B cell (primary cell): ENCODE results near the gene TRIAP1. TPM values are rescaled to one million over a fixed set of nuclear protein-coding genes. Genes with fewer than 3 reads are reported as not detected.

Experiments used
- ATAC-seq: fragments of 200-7000 bp; cut with Tn5 transposase; one replicate; pipeline ENCODE4 v1.10.0; 2021; ENCODE audit warnings: low read depth, mild to moderate bottlenecking, moderate number of reproducible peaks, moderate library complexity
- CTCF ChIA-PET: fragments of 350-600 bp; sonication (Branson Sonifier 250); formaldehyde crosslinking; loops from one replicate; lab custom pipeline; 2021; ENCODE audit warnings: antibody characterized with exemption, inconsistent platforms; lab: Charles Lee
- POLR2A ChIA-PET: fragments of 350-600 bp; sonication (Branson Sonifier 250); formaldehyde crosslinking; loops from one replicate; lab custom pipeline; 2021; ENCODE audit warnings: antibody characterized with exemption; lab: Charles Lee
- DNase-seq: peaks from one replicate; pipeline ENCODE4 v3.0.0; 2013
- H2AFZ ChIP-seq: 2 replicates; pipeline ENCODE4 v1.6.1; 2012; ENCODE audit warnings: mild to moderate bottlenecking, low read depth, low read length; ENCODE audit not compliant: insufficient read depth, poor library complexity, severe bottlenecking
- H3K27ac ChIP-seq, 2 donors: 1 replicate in 1 of 2; 2 replicates in 1 of 2; pipeline ENCODE4 v1.5.1; 2012 to 2013; ENCODE audit warnings: low read length in 2 of 2, mild to moderate bottlenecking in 2 of 2, moderate library complexity in 1 of 2
- H3K27me3 ChIP-seq, 4 experiments: fragments of 200-600 bp in 1 of 4; sonication (generic) in 1 of 4; replicated peaks in 1 of 4; 1 replicate in 2 of 4; 2 replicates in 2 of 4; pipeline versions ENCODE4 v1.6.1 to v1.7.0; 2013 to 2016; ENCODE audit warnings: low read length in 3 of 4, mild to moderate bottlenecking in 2 of 4, mixed read lengths in 1 of 4, moderate library complexity in 1 of 4; ENCODE audit not compliant: insufficient read depth in 4 of 4, control insufficient read depth in 3 of 4; ENCODE audit errors: control extremely low read depth in 1 of 4
- H3K36me3 ChIP-seq, 2 experiments: replicated peaks in 1 of 2; 1 replicate in 1 of 2; 2 replicates in 1 of 2; pipeline versions ENCODE4 v1.6.1 to v1.7.1; 2013; ENCODE audit warnings: low read length in 1 of 2; ENCODE audit not compliant: insufficient read depth in 2 of 2, control insufficient read depth in 1 of 2; ENCODE audit errors: control extremely low read depth in 1 of 2, extremely low read depth in 1 of 2
- H3K4me1 ChIP-seq, 2 donors: fragments of 200-600 bp in 1 of 2; sonication (generic) in 1 of 2; 1 replicate in 1 of 2; 2 replicates in 1 of 2; pipeline versions ENCODE4 v1.5.1 to v1.6.1; 2013 to 2017; ENCODE audit warnings: low read length in 2 of 2; ENCODE audit not compliant: control insufficient read depth in 2 of 2, insufficient read depth in 2 of 2
- H3K4me2 ChIP-seq: replicated peaks from 2 replicates; pipeline ENCODE3; 2012; ENCODE audit warnings: mild to moderate bottlenecking, low read depth, low read length; ENCODE audit not compliant: poor library complexity, severe bottlenecking
- H3K4me3 ChIP-seq, 5 experiments: fragments of 200-600 bp in 1 of 5; sonication (generic) in 1 of 5; 1 replicate in 3 of 5; 2 replicates in 2 of 5; pipeline versions ENCODE4 v1.5.1 to v1.7.0; 2011 to 2016; ENCODE audit warnings: low read length in 4 of 5, mild to moderate bottlenecking in 4 of 5, low read depth in 2 of 5, control low read depth in 1 of 5, moderate library complexity in 1 of 5; ENCODE audit not compliant: insufficient read depth in 1 of 5; ENCODE audit errors: control extremely low read depth in 1 of 5, extremely low read depth in 1 of 5
- H3K79me2 ChIP-seq: fragments of 200-600 bp; sonication (generic); one replicate; pipeline ENCODE4 v1.6.0; 2016; ENCODE audit warnings: low read length; ENCODE audit not compliant: control insufficient read depth, insufficient read depth
- H3K9ac ChIP-seq: fragments of 200-600 bp; sonication (generic); 2 replicates; pipeline ENCODE4 v1.6.1; 2017; ENCODE audit warnings: mild to moderate bottlenecking, low read length, moderate library complexity
- H3K9me3 ChIP-seq, 3 donors: one replicate each; pipeline versions ENCODE4 v1.6.1 to v1.7.1; 2013; ENCODE audit warnings: low read length in 2 of 3; ENCODE audit not compliant: control insufficient read depth in 2 of 3, insufficient read depth in 1 of 3; ENCODE audit errors: control extremely low read depth in 1 of 3
- H4K20me1 ChIP-seq: 2 replicates; pipeline ENCODE4 v1.6.0; 2012; ENCODE audit warnings: mild to moderate bottlenecking, low read length; ENCODE audit not compliant: insufficient read depth, control insufficient read depth, poor library complexity, severe bottlenecking
- H3K27ac Mint-ChIP-seq: one replicate; pipeline ENCODE4 v1.8.0; 2021; ENCODE audit warnings: mixed read lengths
- H3K27me3 Mint-ChIP-seq: one replicate; pipeline ENCODE4 v1.8.0; 2021; ENCODE audit warnings: mixed read lengths
- H3K4me1 Mint-ChIP-seq: one replicate; pipeline ENCODE4 v1.8.0; 2021; ENCODE audit warnings: mixed read lengths
- H3K4me3 Mint-ChIP-seq: one replicate; pipeline ENCODE4 v1.8.0; 2021; ENCODE audit warnings: mixed read lengths
- H3K9me3 Mint-ChIP-seq: one replicate; pipeline ENCODE4 v1.8.0; 2022; ENCODE audit warnings: mixed read lengths; ENCODE audit not compliant: insufficient read depth
- EZH2 ChIP-seq: IDR thresholded peaks from 2 replicates; pipeline ENCODE4 v1.6.1; 2012; ENCODE audit warnings: borderline replicate concordance, low read depth, mild to moderate bottlenecking, moderate library complexity, low read length; ENCODE audit not compliant: insufficient read depth, poor library complexity, severe bottlenecking
- WGBS: methylation state at CpG from one replicate; pipeline ENCODE4 v1.1.5; 2013; ENCODE audit warnings: missing lambda C conversion rate; ENCODE audit not compliant: insufficient coverage; 5-methylcytosine and 5-hydroxymethylcytosine counted together
- intact Hi-C: fragments of 100-400 bp; cut with micrococcal nuclease; formaldehyde crosslinking; loops from one replicate; pipeline ENCODE4 v1.10.0; 2022
- polyA plus RNA-seq: library from polyadenylated mRNA; depleted of rRNA; stranded (reverse); fragments of >200 nt; gene quantifications from 2 replicates; pipeline ENCODE4 v1.2.3, GENCODE V29; 2012
- total RNA-seq, 2 donors: library from RNA; stranded (reverse); fragments of 120-200 nt in 1 of 2; gene quantifications; 1 replicate in 1 of 2; 2 replicates in 1 of 2; pipeline versions ENCODE4 v1.2.3 to v1.2.4, GENCODE V29; 2013 to 2022
- TF ChIP-seq, protein P1 (sequence below): fragments of 200-600 bp; IDR thresholded peaks from one replicate; pipeline ENCODE4 v1.8.0; 2022; ENCODE audit warnings: antibody characterized with exemption, mild to moderate bottlenecking

TRIAP1 gene
- total and polyA plus RNA-seq, 2 donors (not counting 1 experiment from before 2014, with no cell fraction given): 13.8 to 19.6 TPM

DNA sequence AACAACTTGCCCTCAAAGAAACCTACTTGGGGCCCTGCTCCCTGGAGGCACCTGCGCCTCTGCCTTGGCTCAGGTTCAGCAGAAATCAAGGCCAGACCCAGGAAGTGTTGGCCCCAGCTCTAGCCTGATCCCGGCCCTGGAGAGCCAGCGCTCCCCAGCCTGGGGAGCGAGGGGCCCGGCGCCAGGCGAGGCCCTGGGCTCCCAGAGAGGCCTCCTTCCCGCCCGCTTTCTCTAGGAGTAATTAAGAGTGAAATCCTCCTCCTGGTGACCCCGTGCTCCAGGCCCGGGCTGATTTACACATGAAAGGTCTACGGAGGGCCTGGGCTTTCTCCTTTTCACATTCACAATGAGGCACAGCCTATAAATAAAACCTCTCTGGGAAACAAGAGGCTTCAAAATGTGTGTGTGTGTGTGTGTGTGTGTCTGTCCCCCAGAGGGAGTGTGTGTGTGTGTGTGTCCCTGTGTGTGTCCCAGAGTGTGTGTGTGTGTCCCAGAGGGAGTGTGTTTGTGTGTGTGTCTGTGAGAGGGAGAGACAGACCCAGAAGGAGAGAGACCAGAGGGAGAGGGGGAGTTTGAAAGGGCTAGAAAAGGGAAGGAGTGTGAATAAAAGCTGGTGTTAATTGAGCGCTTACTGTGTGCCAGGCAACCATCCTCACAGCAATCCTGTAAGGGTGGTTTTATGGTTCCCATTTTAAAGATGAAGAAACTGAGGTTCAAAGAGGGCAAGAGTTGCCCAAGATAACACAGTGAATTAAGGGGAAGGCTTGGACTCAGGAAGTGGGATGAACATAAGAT, 32.1 kb downstream of the TRIAP1 start:
- POLR2A ChIA-PET: no interaction called here
- WGBS: 88% methylated on average over 8 of the region's 13 CpGs
- H3K27ac ChIP-seq: no peak overlapping the region
- H3K36me3 ChIP-seq: no peaks in the 10 kb centered on the region
- no peak overlapping the region for H3K27ac Mint-ChIP-seq
- H3K9me3 ChIP-seq: no peaks in the 10 kb centered on the region
- ATAC-seq: no peak
- no peak overlapping the region for H2AFZ ChIP-seq
- no peaks in the 10 kb centered on the region for H3K79me2 ChIP-seq
- H3K9me3 Mint-ChIP-seq: no peaks in the 10 kb centered on the region
- peaks cover 0 to 6% (median 1%) of the 10 kb centered on the region in 4 experiments for H3K27me3 ChIP-seq
- no peak overlapping the region for H3K4me2 ChIP-seq
- H4K20me1 ChIP-seq: no peaks in the 10 kb centered on the region
- peaks cover 30% of the 10 kb centered on the region for H3K27me3 Mint-ChIP-seq
- H3K4me3 Mint-ChIP-seq: no peak overlapping the region
- DNase-seq: no peak
- no peaks in the 10 kb centered on the region for H3K4me1 ChIP-seq
- H3K4me1 Mint-ChIP-seq: no peaks in the 10 kb centered on the region
- no peak overlapping the region for H3K9ac ChIP-seq
- TF ChIP-seq, protein P1, sequence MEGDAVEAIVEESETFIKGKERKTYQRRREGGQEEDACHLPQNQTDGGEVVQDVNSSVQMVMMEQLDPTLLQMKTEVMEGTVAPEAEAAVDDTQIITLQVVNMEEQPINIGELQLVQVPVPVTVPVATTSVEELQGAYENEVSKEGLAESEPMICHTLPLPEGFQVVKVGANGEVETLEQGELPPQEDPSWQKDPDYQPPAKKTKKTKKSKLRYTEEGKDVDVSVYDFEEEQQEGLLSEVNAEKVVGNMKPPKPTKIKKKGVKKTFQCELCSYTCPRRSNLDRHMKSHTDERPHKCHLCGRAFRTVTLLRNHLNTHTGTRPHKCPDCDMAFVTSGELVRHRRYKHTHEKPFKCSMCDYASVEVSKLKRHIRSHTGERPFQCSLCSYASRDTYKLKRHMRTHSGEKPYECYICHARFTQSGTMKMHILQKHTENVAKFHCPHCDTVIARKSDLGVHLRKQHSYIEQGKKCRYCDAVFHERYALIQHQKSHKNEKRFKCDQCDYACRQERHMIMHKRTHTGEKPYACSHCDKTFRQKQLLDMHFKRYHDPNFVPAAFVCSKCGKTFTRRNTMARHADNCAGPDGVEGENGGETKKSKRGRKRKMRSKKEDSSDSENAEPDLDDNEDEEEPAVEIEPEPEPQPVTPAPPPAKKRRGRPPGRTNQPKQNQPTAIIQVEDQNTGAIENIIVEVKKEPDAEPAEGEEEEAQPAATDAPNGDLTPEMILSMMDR: no peak
- no peak for TF ChIP-seq EZH2
- H3K4me3 ChIP-seq: no peak overlapping the region
- intact Hi-C loops: no loop called here
- CTCF ChIA-PET: no interaction called here

GRCh38 chr12:120412421-120412820, 33.8 kb downstream of the TRIAP1 start:
- H3K79me2 ChIP-seq: no peaks in the 10 kb centered on the region
- POLR2A ChIA-PET: no interaction called here
- H3K27me3 Mint-ChIP-seq: peaks cover 22% of the 10 kb centered on the region
- no peaks in the 10 kb centered on the region for H3K9me3 ChIP-seq
- no peak overlapping the region for H3K4me3 Mint-ChIP-seq
- WGBS: 8% methylated on average over 1 of the region's 7 CpGs
- no peak overlapping the region for H3K9ac ChIP-seq
- ATAC-seq (no peak), DNase-seq (no peak)
- peaks cover 0 to under 1% (median 0%) of the 10 kb centered on the region in 4 experiments for H3K27me3 ChIP-seq
- CTCF ChIA-PET: no interaction called here
- H3K4me1 Mint-ChIP-seq: no peaks in the 10 kb centered on the region
- H3K36me3 ChIP-seq: no peaks in the 10 kb centered on the region
- H3K27ac Mint-ChIP-seq: no peak overlapping the region
- no peak overlapping the region for H3K4me3 ChIP-seq
- no peaks in the 10 kb centered on the region for H3K9me3 Mint-ChIP-seq
- H4K20me1 ChIP-seq: no peaks in the 10 kb centered on the region
- H2AFZ ChIP-seq: no peak overlapping the region
- no peaks in the 10 kb centered on the region for H3K4me1 ChIP-seq
- H3K27ac ChIP-seq: no peak overlapping the region
- TF ChIP-seq EZH2: no peak
- TF ChIP-seq, protein P1: no peak
- intact Hi-C loops: no loop called here
- no peak overlapping the region for H3K4me2 ChIP-seq
